ENCODE data around the gene MPEG1.

Gene MPEG1

DNA sequence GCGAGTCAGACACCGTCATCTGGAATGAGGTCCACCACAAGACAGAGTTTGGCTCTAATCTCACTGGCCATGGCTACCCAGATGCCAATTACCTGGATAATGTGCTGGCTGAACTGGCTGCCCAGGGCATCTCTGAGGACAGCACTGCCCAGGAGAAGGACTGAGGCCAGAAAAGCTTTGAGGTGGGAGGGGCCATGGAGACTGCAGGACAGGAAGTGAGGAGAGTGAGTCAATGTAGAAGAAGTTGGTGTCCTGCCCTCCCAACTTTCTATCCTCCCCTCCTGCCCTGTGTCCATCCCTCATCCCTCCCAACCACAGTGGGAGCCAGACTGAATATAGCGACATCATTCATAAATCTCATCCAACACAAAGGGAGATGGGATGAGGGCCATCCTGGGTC is 8.0 kb downstream of the MPEG1 start:
- Mint-ChIP-seq H3K27ac (no peak overlapping the region), H3K4me1 (ENCODE audit: low read depth) (peaks cover 43% of the 10 kb centered on the region), H3K4me3 (no peak overlapping the region), H3K36me3 (peaks cover 4% of the 10 kb centered on the region), H3K27me3 (no peaks in the 10 kb centered on the region), H3K9me3 (ENCODE audit: low read depth) (no peaks in the 10 kb centered on the region)

DNA sequence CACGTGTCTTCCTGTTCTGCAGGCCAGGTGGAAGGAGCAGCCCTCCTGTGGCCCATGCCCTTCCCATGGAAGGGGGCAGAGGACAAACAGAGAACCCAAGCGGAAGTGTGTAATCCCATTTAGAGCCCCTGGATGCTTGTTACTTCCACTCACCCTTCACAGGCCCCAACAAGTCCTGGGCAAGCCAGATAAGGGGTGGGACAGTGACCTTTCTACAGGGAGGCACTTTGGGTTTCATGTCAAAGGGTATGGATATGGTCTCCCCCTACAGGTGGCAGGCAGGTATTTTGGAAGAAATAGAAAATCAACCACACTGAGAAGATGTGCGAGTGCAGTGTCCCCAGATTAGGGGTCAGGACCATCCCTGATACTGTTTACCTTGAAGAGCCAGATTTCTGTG is 11.4 kb downstream of the MPEG1 start:
- Mint-ChIP-seq H3K27ac (no peak overlapping the region), H3K9me3 (ENCODE audit: low read depth) (no peaks in the 10 kb centered on the region), H3K36me3 (peaks cover 6% of the 10 kb centered on the region), H3K4me1 (ENCODE audit: low read depth) (peaks cover 15% of the 10 kb centered on the region), H3K27me3 (no peaks in the 10 kb centered on the region), H3K4me3 (no peak overlapping the region)

DNA sequence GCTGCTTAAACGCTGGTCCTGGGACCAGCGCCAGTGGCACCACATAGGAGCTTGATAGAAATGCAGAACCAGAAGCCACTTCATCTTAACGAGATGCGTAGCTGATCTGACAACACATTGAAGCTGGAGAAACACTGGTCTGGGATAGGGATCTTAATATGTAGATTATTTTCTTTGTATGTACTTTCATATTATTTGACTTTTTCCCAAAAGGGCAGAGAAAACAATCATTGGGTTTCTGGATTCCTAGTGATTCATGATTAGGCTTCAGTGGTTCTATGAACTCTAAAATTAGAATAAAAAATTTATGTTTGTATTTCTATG is 12.3 kb downstream of the MPEG1 start:
- Mint-ChIP-seq H3K4me3 (no peak overlapping the region), H3K4me1 (ENCODE audit: low read depth) (peaks cover 15% of the 10 kb centered on the region), H3K36me3 (peaks cover 8% of the 10 kb centered on the region), H3K27me3 (no peaks in the 10 kb centered on the region), H3K9me3 (ENCODE audit: low read depth) (no peaks in the 10 kb centered on the region), H3K27ac (no peak overlapping the region)

DNA sequence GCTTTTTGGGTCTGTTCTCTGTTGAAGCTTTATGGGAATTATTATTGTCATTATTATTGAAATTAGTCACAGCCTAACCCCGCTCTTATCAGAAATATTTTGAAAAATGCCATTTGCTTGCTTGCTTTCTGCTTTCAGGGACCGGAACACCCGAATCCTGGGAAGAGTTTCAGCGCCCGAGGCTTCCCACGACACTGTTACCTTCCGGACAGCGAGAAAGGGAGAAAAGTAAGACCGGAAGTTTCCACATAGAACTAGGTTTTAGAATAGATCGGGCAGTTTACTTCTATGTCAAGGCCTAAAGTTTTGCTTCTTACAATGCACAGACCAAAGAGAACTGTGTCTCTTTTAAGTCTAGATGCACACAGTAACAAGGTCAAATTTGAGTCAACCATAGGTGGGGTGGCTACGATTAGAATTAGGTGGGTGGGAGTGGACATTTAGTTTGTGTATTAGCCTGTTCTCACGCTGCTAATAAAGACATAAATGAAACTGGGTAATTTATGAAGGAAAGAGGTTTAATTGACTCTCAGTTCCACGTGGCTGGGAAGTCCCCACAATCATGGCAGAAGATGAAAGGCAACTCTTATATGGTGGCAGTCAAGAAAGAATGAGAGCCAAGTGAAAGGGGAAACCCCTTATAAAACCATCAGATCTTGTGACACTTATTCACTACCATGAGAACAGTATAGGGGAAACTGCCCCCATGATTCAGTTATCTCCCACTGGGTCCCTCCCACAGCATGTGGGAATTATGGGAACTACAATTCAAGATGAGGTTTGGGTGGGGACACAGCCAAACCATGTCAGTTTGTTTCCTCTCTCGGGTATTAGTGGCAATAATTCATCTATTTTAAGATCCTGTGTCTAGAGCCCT is 12.9 kb downstream of the MPEG1 start:
- no peaks in the 10 kb centered on the region for H3K27me3 Mint-ChIP-seq
- no peak overlapping the region for H3K4me3 Mint-ChIP-seq
- H3K9me3 Mint-ChIP-seq (ENCODE audit: low read depth), result no peaks in the 10 kb centered on the region
- H3K36me3 Mint-ChIP-seq, result peaks cover 9% of the 10 kb centered on the region
- H3K27ac Mint-ChIP-seq, result peak overlapping the region; percentile 47
- H3K4me1 Mint-ChIP-seq (ENCODE audit: low read depth), result peaks cover 15% of the 10 kb centered on the region

DNA sequence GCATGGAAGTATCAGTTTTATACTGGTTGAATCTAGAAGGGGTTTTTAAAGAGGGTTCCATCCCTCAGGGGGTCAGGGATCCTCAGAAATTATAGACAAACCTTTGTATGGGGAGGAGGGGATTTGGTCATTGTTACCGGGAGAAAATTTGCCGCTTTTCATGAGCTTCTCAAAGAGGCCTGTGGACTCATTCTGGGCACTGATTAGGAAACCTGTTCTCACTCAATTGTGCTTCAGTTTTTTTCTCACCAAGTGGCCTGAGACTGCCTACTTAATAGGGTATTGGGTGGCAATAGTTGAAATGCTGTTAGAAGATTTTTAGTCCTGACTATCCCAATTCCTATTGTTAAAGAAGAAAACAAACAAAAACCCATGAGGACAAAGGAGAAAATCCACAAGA is 14.0 kb downstream of the MPEG1 start:
- H3K9me3 Mint-ChIP-seq (ENCODE audit: low read depth), result no peaks in the 10 kb centered on the region
- no peak overlapping the region for H3K27ac Mint-ChIP-seq
- no peaks in the 10 kb centered on the region for H3K27me3 Mint-ChIP-seq
- peaks cover 7% of the 10 kb centered on the region for H3K36me3 Mint-ChIP-seq
- H3K4me1 Mint-ChIP-seq (ENCODE audit: low read depth), result peaks cover 15% of the 10 kb centered on the region
- H3K4me3 Mint-ChIP-seq, result no peak overlapping the region

DNA sequence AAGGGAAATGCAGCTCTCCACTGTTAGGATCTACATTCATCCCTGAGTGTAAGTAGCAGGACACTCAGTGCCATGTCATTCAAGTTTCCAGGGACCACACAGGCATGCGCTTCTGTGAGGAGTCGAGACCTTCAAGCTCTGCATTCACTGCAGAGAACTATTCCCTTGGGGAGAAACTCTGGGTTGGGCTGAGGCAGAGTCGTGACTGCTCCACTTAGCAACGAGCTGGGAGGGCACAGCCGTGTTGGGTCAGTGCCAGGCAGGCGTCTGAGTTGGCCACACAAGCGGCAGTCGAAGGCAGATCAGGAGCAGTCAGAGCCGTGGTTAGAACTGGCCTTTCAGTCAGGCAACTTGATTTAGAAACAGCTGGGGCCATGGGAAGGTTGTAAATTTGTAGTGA is 14.7 kb downstream of the MPEG1 start:
- H3K4me3 Mint-ChIP-seq, result no peak overlapping the region
- no peaks in the 10 kb centered on the region for H3K9me3 Mint-ChIP-seq (ENCODE audit: low read depth)
- peaks cover 15% of the 10 kb centered on the region for H3K4me1 Mint-ChIP-seq (ENCODE audit: low read depth)
- no peaks in the 10 kb centered on the region for H3K27me3 Mint-ChIP-seq
- H3K27ac Mint-ChIP-seq, result no peak overlapping the region
- peaks cover 10% of the 10 kb centered on the region for H3K36me3 Mint-ChIP-seq

DNA sequence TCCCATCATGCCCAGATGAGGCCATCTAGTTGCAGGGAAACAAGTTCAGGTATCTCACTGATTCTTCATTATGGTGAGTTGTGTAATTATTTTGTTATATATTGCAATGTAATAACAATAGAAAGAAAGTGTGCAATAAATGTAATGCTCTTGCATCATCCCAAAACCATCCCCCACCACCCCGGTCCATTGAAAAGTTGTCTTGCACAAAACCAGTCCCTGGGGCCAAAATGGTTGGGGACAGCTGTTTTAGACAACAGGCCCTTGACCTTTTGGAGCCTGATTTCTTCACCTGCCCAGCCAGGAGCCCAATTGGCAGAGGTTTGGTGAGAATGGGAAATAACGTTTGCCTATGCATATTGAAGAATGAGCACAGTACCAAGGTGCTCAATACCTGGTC is 15.9 kb downstream of the MPEG1 start:
- Mint-ChIP-seq H3K4me3 (no peak overlapping the region), H3K36me3 (peaks cover 9% of the 10 kb centered on the region), H3K27ac (no peak overlapping the region), H3K9me3 (ENCODE audit: low read depth) (no peaks in the 10 kb centered on the region), H3K27me3 (no peaks in the 10 kb centered on the region), H3K4me1 (ENCODE audit: low read depth) (peaks cover 15% of the 10 kb centered on the region)

DNA sequence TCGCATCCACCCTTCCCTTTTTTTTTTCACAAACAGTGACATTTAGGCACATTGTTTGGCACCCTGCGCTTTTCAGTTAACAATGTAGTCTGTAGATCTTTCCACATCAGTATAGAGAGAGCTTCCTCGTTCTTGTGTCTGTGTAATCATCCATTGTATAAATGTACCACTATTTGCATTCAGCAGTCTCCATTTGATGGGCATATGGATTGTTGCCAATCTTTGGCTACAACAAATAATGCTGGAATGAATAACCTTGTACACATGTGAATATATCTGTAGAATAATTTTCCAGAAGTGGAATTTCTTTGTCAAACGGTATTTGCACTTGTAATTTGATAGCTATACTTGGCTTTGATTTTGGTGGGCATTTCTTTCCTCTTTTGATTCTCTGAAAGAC is 17.1 kb downstream of the MPEG1 start:
- H3K27me3 Mint-ChIP-seq, result no peaks in the 10 kb centered on the region
- H3K36me3 Mint-ChIP-seq, result peaks cover 9% of the 10 kb centered on the region
- no peaks in the 10 kb centered on the region for H3K9me3 Mint-ChIP-seq (ENCODE audit: low read depth)
- H3K4me3 Mint-ChIP-seq, result no peak overlapping the region
- peaks cover 14% of the 10 kb centered on the region for H3K4me1 Mint-ChIP-seq (ENCODE audit: low read depth)
- H3K27ac Mint-ChIP-seq, result no peak overlapping the region

DNA sequence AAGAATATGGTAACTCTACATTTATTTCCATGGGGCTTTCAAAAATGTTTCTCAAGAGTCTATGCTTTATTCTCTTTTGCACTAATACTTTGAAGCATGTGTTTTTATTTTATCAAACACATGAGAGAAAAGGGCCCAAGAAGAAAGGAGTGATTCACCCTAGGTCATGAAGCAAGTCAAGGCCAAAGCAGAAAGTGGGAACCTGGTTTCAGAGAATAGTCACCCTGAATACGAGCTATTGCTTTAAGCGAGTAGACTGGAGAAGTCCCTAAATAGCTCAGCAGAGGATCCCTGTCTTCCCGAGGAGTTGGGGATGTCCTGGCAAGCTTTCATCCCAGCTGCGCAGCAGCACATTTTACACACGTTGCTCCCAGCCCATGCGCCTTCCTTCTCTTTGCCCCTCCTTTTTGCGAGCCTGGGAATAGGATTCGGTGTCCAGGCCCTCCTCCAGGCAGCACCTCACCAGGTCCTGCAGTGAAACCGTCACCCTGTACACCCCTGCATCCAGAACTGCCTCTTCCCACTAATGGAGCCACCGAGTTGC is 19.1 kb downstream of the MPEG1 start:
- Mint-ChIP-seq H3K4me3 (no peak overlapping the region), H3K27me3 (no peaks in the 10 kb centered on the region), H3K9me3 (ENCODE audit: low read depth) (no peaks in the 10 kb centered on the region), H3K4me1 (ENCODE audit: low read depth) (peaks cover 2% of the 10 kb centered on the region), H3K27ac (no peak overlapping the region), H3K36me3 (peaks cover 9% of the 10 kb centered on the region)

DNA sequence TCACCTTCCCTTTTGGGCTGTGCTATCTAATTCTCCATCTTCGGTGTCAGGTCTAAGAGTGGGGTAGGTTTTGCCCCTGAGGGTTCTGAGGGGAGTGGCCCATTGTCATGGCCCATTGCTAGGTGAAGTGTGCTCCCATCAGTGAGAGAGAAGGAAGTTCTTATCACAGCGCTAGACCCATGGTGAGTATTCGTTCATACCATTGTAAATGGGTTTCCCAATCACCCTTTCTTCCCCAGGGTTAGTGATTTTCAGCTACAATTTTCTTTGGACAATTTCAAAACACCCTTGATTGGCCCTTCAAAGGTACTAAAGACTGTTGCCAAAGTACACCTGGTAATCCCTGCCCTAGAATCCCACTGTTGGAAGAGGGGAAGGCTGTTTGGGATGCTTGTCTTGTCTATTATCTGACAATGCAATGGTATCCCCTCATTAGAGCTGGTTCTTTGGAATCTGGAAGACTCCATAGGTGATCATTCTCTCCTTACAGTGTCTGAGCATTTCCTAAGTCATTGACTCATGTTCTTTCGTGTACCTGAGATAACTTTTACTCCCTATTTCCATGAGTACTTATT is 20.2 kb downstream of the MPEG1 start:
- no peak overlapping the region for H3K4me3 Mint-ChIP-seq
- H3K36me3 Mint-ChIP-seq, result peaks cover 9% of the 10 kb centered on the region
- H3K9me3 Mint-ChIP-seq (ENCODE audit: low read depth), result no peaks in the 10 kb centered on the region
- no peak overlapping the region for H3K27ac Mint-ChIP-seq
- no peaks in the 10 kb centered on the region for H3K27me3 Mint-ChIP-seq
- H3K4me1 Mint-ChIP-seq (ENCODE audit: low read depth), result peaks cover 2% of the 10 kb centered on the region

DNA sequence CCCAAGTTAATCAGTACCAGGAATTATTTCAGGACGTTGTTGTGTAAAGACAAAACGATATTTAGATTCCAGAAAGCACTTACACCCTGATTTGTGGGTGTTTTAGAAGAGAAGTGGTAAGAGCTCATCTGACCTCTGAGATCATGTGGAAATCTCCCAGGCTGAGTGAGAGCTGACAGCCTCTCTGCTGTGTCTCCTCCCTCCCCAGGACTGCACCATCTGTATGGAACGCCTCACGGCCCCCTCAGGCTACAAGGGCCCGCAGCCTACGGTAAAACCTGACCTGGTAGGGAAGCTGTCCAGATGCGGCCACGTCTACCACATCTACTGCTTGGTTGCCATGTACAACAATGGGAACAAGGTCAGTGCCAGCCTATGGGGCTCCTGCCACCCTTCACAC is 20.8 kb downstream of the MPEG1 start:
- peaks cover 7% of the 10 kb centered on the region for H3K36me3 Mint-ChIP-seq
- H3K9me3 Mint-ChIP-seq (ENCODE audit: low read depth), result no peaks in the 10 kb centered on the region
- H3K27ac Mint-ChIP-seq, result no peak overlapping the region
- H3K4me1 Mint-ChIP-seq (ENCODE audit: low read depth), result peaks cover 2% of the 10 kb centered on the region
- peaks cover 3% of the 10 kb centered on the region for H3K27me3 Mint-ChIP-seq
- no peak overlapping the region for H3K4me3 Mint-ChIP-seq

DNA sequence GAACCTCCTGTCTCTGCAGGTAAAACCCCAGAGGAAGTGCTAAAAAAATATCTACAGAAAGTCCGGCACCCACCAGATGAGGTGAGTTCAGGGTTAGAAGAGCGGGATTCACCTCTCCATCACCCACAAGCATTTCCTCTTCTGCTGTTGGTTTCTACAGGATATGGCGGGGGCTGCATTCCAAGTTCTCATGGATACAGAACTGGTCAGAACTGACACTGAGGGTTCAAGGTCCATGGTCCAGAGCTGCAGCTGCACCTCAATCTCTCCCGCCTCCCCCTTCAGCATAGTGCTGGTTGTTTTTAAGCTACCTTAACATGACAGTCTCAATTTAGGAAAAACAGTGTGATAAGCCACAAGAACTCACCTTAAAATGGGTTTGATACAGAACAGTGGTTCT is 21.6 kb downstream of the MPEG1 start:
- Mint-ChIP-seq H3K4me3 (no peak overlapping the region), H3K27me3 (peaks cover 3% of the 10 kb centered on the region), H3K4me1 (ENCODE audit: low read depth) (peaks cover 2% of the 10 kb centered on the region), H3K36me3 (peaks cover 7% of the 10 kb centered on the region), H3K27ac (no peak overlapping the region), H3K9me3 (ENCODE audit: low read depth) (no peaks in the 10 kb centered on the region)

DNA sequence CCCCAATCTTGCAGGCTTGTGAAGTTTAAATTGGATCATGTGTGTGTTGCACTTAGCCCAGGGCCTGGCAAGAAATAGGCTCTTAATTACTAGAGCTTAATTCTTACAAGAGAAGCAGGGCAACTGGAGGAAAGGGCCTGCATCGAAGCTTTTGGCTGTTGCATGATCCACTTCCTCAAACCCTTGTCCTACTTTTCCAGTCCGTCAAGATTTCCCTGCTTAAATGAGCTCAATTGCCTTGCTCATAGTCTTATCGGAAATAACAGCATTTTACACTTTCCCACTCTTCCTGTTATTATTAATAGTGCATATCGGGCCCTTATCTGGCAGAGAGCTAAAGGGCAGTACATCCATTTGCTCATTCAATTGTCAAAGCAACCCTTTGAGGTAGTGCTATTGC is 22.7 kb downstream of the MPEG1 start:
- Mint-ChIP-seq H3K27ac (no peak overlapping the region), H3K36me3 (peaks cover 4% of the 10 kb centered on the region), H3K4me1 (ENCODE audit: low read depth) (peaks cover 2% of the 10 kb centered on the region), H3K4me3 (no peak overlapping the region), H3K27me3 (peaks cover 3% of the 10 kb centered on the region), H3K9me3 (ENCODE audit: low read depth) (no peaks in the 10 kb centered on the region)

DNA sequence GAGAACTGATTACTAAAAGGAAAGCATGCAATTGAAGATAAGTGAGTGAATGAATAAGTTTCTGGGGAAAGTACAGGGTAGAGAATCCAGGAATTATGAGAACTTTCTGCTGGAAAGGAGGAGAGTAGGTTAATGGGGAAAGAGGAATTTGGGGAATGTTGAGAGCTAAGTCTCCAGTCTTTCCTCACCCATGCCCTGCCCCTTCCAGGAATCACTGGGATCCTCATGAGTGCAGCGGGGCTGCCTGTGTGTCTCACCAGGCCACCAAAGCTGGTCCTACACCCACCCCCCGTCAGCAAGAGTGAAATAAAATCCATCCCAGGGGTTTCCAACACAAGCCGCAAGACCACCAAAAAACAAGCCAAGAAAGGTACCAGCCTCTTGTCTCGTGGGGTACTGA is 23.8 kb downstream of the MPEG1 start:
- H3K36me3 Mint-ChIP-seq, result peaks cover 4% of the 10 kb centered on the region

DNA sequence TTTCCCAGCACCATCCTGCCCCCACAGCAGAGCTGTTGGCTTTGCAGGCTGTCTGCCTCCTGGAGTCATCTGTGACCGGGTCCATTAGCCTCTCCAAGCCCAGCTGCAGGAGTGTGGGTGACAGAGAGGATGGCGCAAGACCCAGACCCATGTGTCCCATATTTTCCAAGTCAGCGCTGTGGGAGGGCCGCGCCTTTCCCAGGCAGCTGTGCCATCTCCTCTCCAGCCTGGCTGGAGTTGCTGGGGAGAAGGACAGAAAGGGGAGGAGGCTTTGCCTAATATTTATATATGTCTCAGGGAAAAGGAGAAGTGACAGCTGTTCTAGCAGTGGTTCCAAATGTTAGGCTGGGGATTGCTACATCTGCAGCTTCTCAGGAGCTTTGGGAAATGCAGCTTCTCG is 25.1 kb downstream of the MPEG1 start:
- H3K27me3 Mint-ChIP-seq, result peaks cover 3% of the 10 kb centered on the region
- peaks cover 2% of the 10 kb centered on the region for H3K4me1 Mint-ChIP-seq (ENCODE audit: low read depth)
- H3K9me3 Mint-ChIP-seq (ENCODE audit: low read depth), result no peaks in the 10 kb centered on the region
- H3K27ac Mint-ChIP-seq, result no peak overlapping the region
- H3K4me3 Mint-ChIP-seq, result no peak overlapping the region
- peaks cover under 1% of the 10 kb centered on the region for H3K36me3 Mint-ChIP-seq

More for the DNA sequence above, 23.8 kb downstream of the MPEG1 start:
- Mint-ChIP-seq H3K27ac (no peak overlapping the region), H3K27me3 (peaks cover 3% of the 10 kb centered on the region), H3K9me3 (ENCODE audit: low read depth) (no peaks in the 10 kb centered on the region), H3K4me1 (ENCODE audit: low read depth) (peaks cover 2% of the 10 kb centered on the region), H3K4me3 (no peak overlapping the region)

DNA sequence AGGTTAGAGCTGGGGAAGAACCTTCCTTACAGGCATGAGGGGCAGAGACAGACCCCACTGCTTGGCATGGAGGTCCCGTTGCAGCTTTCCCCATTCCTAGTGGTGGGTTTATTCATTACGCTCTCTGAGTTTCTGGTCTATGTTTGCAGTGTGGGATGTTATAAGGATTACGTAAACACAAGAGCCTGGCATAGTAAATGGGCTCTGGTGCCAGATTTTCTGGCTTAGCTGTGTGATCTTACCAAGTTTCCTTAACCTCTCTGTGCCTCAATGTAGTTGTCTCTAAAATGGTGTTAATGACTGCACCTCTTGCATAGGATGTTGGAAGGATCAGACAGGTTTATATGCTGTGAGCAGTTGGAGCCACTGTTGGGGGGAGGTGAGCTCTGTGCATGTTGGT is 25.7 kb downstream of the MPEG1 start:
- Mint-ChIP-seq H3K36me3 (peaks cover 2% of the 10 kb centered on the region), H3K27me3 (peaks cover 3% of the 10 kb centered on the region), H3K4me3 (no peak overlapping the region), H3K4me1 (ENCODE audit: low read depth) (peaks cover 2% of the 10 kb centered on the region), H3K9me3 (ENCODE audit: low read depth) (no peaks in the 10 kb centered on the region), H3K27ac (no peak overlapping the region)
